IMR-90 (cell line): Measurements from ENCODE around the gene HMG20A. TPM values are rescaled to one million over a fixed set of nuclear protein-coding genes. Genes with fewer than 3 reads are reported as not detected.

Source experiments
- ATAC-seq: fragments of 200-7000 bp; cut with Tn5 transposase; 2 replicates; pipeline ENCODE4 v1.9.1; 2020; ENCODE audit warnings: low read depth, mild to moderate bottlenecking, moderate library complexity
- BruUV-seq: library from RNA; stranded (reverse); fragments of 400-500 nt; replicated peaks from 2 replicates; lab custom pipeline; 2021; lab: Mats Ljungman, UMichigan
- CTCF ChIA-PET: fragments of 300-600 bp; formaldehyde crosslinking; extraction: SDS; loops from one replicate; lab custom pipeline; 2021; ENCODE audit warnings: antibody characterized with exemption; lab: Yijun Ruan, JAX
- POLR2A ChIA-PET: fragments of 300-600 bp; sonication (Branson Sonifier 250); formaldehyde crosslinking; loops from one replicate; lab custom pipeline; 2022; ENCODE audit warnings: antibody characterized with exemption; ENCODE audit not compliant: unreplicated experiment; lab: Charles Lee
- DNase-seq: peaks from one replicate; pipeline ENCODE4 v3.0.0; 2013
- H2AFZ ChIP-seq: replicated peaks from 2 replicates; pipeline ENCODE3; 2013; ENCODE audit warnings: low read length, mild to moderate bottlenecking; ENCODE audit not compliant: poor library complexity
- H2AK5ac ChIP-seq: 2 replicates; pipeline ENCODE4 v1.6.1; 2013; ENCODE audit warnings: low read depth, low read length, inconsistent platforms
- H2AK9ac ChIP-seq: replicated peaks from 2 replicates; pipeline ENCODE3; 2013; ENCODE audit warnings: mild to moderate bottlenecking, low read depth, low read length, moderate library complexity; ENCODE audit not compliant: poor library complexity
- H2BK120ac ChIP-seq: 2 replicates; pipeline ENCODE4 v1.6.1; 2013; ENCODE audit warnings: low read depth, low read length, inconsistent platforms
- H2BK15ac ChIP-seq: 3 replicates; pipeline ENCODE4 v1.6.1; 2013; ENCODE audit warnings: low read depth, low read length, inconsistent platforms
- H2BK20ac ChIP-seq: 2 replicates; pipeline ENCODE4 v1.6.1; 2013; ENCODE audit warnings: low read depth, mild to moderate bottlenecking, inconsistent platforms, low read length, moderate library complexity
- H2BK5ac ChIP-seq: 2 replicates; pipeline ENCODE4 v1.6.1; 2013; ENCODE audit warnings: mild to moderate bottlenecking, low read depth, low read length, inconsistent platforms; ENCODE audit not compliant: poor library complexity, severe bottlenecking
- H3K14ac ChIP-seq: replicated peaks from 2 replicates; pipeline ENCODE4 v1.6.1; 2013; ENCODE audit warnings: low read depth, low read length, inconsistent platforms
- H3K18ac ChIP-seq: 2 replicates; pipeline ENCODE4 v1.6.1; 2013; ENCODE audit warnings: low read depth, low read length, control low read depth
- H3K23ac ChIP-seq: 2 replicates; pipeline ENCODE4 v1.6.1; 2013; ENCODE audit warnings: low read depth, low read length, inconsistent platforms
- H3K27ac ChIP-seq: 2 replicates; pipeline ENCODE4 v1.5.1; 2013; ENCODE audit warnings: mild to moderate bottlenecking, control low read depth, low read length; ENCODE audit not compliant: insufficient read depth
- H3K27me3 ChIP-seq: 2 replicates; pipeline ENCODE4 v1.6.1; 2013; ENCODE audit warnings: low read length; ENCODE audit not compliant: control insufficient read depth, insufficient read depth
- H3K36me3 ChIP-seq: 2 replicates; pipeline ENCODE4 v1.6.1; 2013; ENCODE audit warnings: low read length, mixed read lengths; ENCODE audit not compliant: control insufficient read depth, insufficient read depth
- H3K4ac ChIP-seq: 2 replicates; pipeline ENCODE4 v1.6.1; 2013; ENCODE audit warnings: low read depth, low read length, inconsistent platforms
- H3K4me1 ChIP-seq: 2 replicates; pipeline ENCODE4 v1.6.1; 2013; ENCODE audit warnings: low read length, mixed read lengths; ENCODE audit not compliant: control insufficient read depth, insufficient read depth
- H3K4me2 ChIP-seq: 2 replicates; pipeline ENCODE4 v1.6.1; 2013; ENCODE audit warnings: low read depth, mild to moderate bottlenecking, control low read depth, low read length, moderate library complexity
- H3K4me3 ChIP-seq: 2 replicates; pipeline ENCODE4 v1.5.1; 2013; ENCODE audit warnings: low read depth, mild to moderate bottlenecking, control low read depth, low read length, moderate library complexity; ENCODE audit not compliant: insufficient read depth
- H3K56ac ChIP-seq: 2 replicates; pipeline ENCODE4 v1.6.1; 2013; ENCODE audit warnings: low read length, inconsistent platforms; ENCODE audit not compliant: insufficient read depth; ENCODE audit errors: extremely low read depth
- H3K79me1 ChIP-seq, 2 experiments: 2 replicates each; pipeline ENCODE4 v1.6.1; 2013; ENCODE audit warnings: low read length in 2 of 2, inconsistent platforms in 1 of 2, low read depth in 1 of 2
- H3K9ac ChIP-seq: 2 replicates; pipeline ENCODE4 v1.6.1; 2013; ENCODE audit warnings: low read depth, low read length, control low read depth
- H3K9me1 ChIP-seq: 2 replicates; pipeline ENCODE4 v1.6.1; 2013; ENCODE audit warnings: low read length, inconsistent platforms; ENCODE audit not compliant: insufficient read depth
- H3K9me3 ChIP-seq: 2 replicates; pipeline ENCODE4 v1.6.1; 2013; ENCODE audit warnings: low read length; ENCODE audit not compliant: control insufficient read depth, insufficient read depth
- H4K20me1 ChIP-seq: 2 replicates; pipeline ENCODE4 v1.6.1; 2013; ENCODE audit warnings: low read length, inconsistent platforms; ENCODE audit not compliant: insufficient read depth
- H4K5ac ChIP-seq: 2 replicates; pipeline ENCODE4 v1.6.1; 2013; ENCODE audit warnings: mild to moderate bottlenecking, low read depth, low read length, control low read depth
- H4K8ac ChIP-seq, 2 experiments: 2 replicates each; pipeline ENCODE4 v1.6.1; 2013; ENCODE audit warnings: low read depth in 2 of 2, low read length in 2 of 2, control low read depth in 1 of 2, inconsistent platforms in 1 of 2
- H4K91ac ChIP-seq: 2 replicates; pipeline ENCODE4 v1.6.1; 2013; ENCODE audit warnings: low read depth, low read length, inconsistent platforms; ENCODE audit not compliant: insufficient read depth
- BHLHE40 ChIP-seq: fragments of 150-350 bp; IDR thresholded peaks from 2 replicates; pipeline ENCODE4 v1.6.1; 2016; ENCODE audit warnings: mild to moderate bottlenecking, low read depth, low read length
- CEBPB ChIP-seq: IDR thresholded peaks from 2 replicates; pipeline ENCODE4 v1.6.1; 2012; ENCODE audit warnings: low read depth, low read length, improper control_type of control experiment
- CHD1 ChIP-seq: IDR thresholded peaks from 2 replicates; pipeline ENCODE4 v1.6.1; 2012; ENCODE audit warnings: low read depth, low read length, improper control_type of control experiment
- CTCF ChIP-seq: conservative IDR thresholded peaks from 2 replicates; pipeline ENCODE4 v1.5.1; 2012; ENCODE audit warnings: mild to moderate bottlenecking, low read depth, low read length, improper control_type of control experiment
- ELK1 ChIP-seq: fragments of 150-350 bp; IDR thresholded peaks from 2 replicates; pipeline ENCODE4 v1.6.1; 2016; ENCODE audit warnings: low read depth, mild to moderate bottlenecking, low read length, moderate library complexity, borderline replicate concordance
- FOS ChIP-seq: fragments of 150-350 bp; IDR thresholded peaks from 2 replicates; pipeline ENCODE4 v1.6.1; 2016; ENCODE audit warnings: low read depth, low read length
- MAFK ChIP-seq: IDR thresholded peaks from 2 replicates; pipeline ENCODE4 v1.6.1; 2012; ENCODE audit warnings: low read depth, low read length, improper control_type of control experiment
- MAZ ChIP-seq: IDR thresholded peaks from 2 replicates; pipeline ENCODE4 v1.6.1; 2012; ENCODE audit warnings: low read depth, mild to moderate bottlenecking, low read length, improper control_type of control experiment, moderate library complexity, borderline replicate concordance
- MXI1 ChIP-seq: IDR thresholded peaks from 2 replicates; pipeline ENCODE4 v1.6.1; 2012; ENCODE audit warnings: low read depth, mild to moderate bottlenecking, low read length, moderate library complexity, borderline replicate concordance
- NFE2L2 ChIP-seq: fragments of 150-350 bp; IDR thresholded peaks from 2 replicates; pipeline ENCODE4 v1.6.1; 2016; ENCODE audit warnings: low read depth, mild to moderate bottlenecking, low read length
- POLR2A ChIP-seq: IDR thresholded peaks from 2 replicates; pipeline ENCODE4 v1.6.1; 2012; ENCODE audit warnings: mild to moderate bottlenecking, low read depth, low read length
- RAD21 ChIP-seq: IDR thresholded peaks from 2 replicates; pipeline ENCODE4 v1.6.1; 2012; ENCODE audit warnings: low read length, improper control_type of control experiment
- RCOR1 ChIP-seq: IDR thresholded peaks from 2 replicates; pipeline ENCODE4 v1.6.1; 2012; ENCODE audit warnings: mild to moderate bottlenecking, low read length, improper control_type of control experiment; ENCODE audit not compliant: insufficient replicate concordance
- RFX5 ChIP-seq: IDR thresholded peaks from 2 replicates; pipeline ENCODE4 v1.8.0; 2012; ENCODE audit warnings: low read depth, mild to moderate bottlenecking, low read length, moderate library complexity
- SMC3 ChIP-seq: fragments of 150-350 bp; IDR thresholded peaks from 2 replicates; pipeline ENCODE4 v1.6.1; 2016; ENCODE audit warnings: low read depth, mild to moderate bottlenecking, antibody characterized with exemption, low read length, moderate library complexity
- USF2 ChIP-seq: fragments of 150-350 bp; IDR thresholded peaks from 2 replicates; pipeline ENCODE4 v1.6.1; 2017; ENCODE audit warnings: mild to moderate bottlenecking, antibody characterized with exemption, low read length, low read depth
- WGBS, 2 experiments: methylation state at CpG; one replicate each; pipeline versions ENCODE4 v1.1.5 to v1.1.7; 2013; ENCODE audit warnings: missing lambda C conversion rate in 2 of 2; ENCODE audit not compliant: insufficient read length in 1 of 2; ENCODE audit errors: extremely low coverage in 2 of 2; 5-methylcytosine and 5-hydroxymethylcytosine counted together
- dilution Hi-C: fragments of 300-500 bp; cut with HindIII; formaldehyde crosslinking; loops from one replicate; pipeline ENCODE4 v1.14.3; 2018; ENCODE audit warnings: low sequenced_read_pairs; ENCODE audit not compliant: unreplicated experiment
- in situ Hi-C: fragments of 300-500 bp; cut with MboI; formaldehyde crosslinking; loops from 3 replicates; pipeline ENCODE4 v1.14.3; 2019; ENCODE audit warnings: low sequenced_read_pairs, inconsistent platforms, mixed read lengths
- intact Hi-C: fragments of 100-400 bp; cut with micrococcal nuclease; formaldehyde crosslinking; loops from 2 replicates; pipeline ENCODE4 v1.10.0; 2022
- polyA plus RNA-seq, 3 experiments: library from polyadenylated mRNA; depleted of rRNA; stranded (reverse); fragments of >200 nt; gene quantifications; 2 replicates each; pipeline ENCODE4 v1.2.3, GENCODE V29; 2012; ENCODE audit warnings: low replicate concordance in 1 of 3
- total RNA-seq: library from RNA; depleted of rRNA; stranded (reverse); fragments of >200 nt; gene quantifications from 2 replicates; pipeline ENCODE4 v1.2.3, GENCODE V29; 2012

The HMG20A gene
- total and polyA plus RNA-seq, 2 of the 4 experiments (the other 2 are of a cell fraction), result 22.3 to 25.3 TPM

GRCh38 chr15:77502379-77503095 is 81.8 kb downstream of the HMG20A start:
- CTCF ChIA-PET, result interaction anchor here (0.8 kb wide), 1 partner anchor 315 kb away, joined by 3 read pairs; no protein-coding TSS in a partner anchor
- in situ Hi-C loops, result no loop called here

More at GRCh38 chr15:77502379-77503095, 81.8 kb downstream of the HMG20A start:
- dilution Hi-C loops (no loop called here), intact Hi-C loops (no loop called here)
- Histone ChIP-seq H2BK20ac (no peak overlapping the region), H3K27me3 (no peaks in the 10 kb centered on the region), H2AK9ac (no peak overlapping the region), H3K9me3 (no peaks in the 10 kb centered on the region), H3K18ac (no peak overlapping the region), H4K8ac (no peak overlapping the region), H4K91ac (no peak overlapping the region), H3K79me1 (no peaks in the 10 kb centered on the region), H3K4ac (no peak overlapping the region), H3K27ac (no peak overlapping the region), H3K4me2 (no peak overlapping the region), H4K5ac (no peak overlapping the region), H2BK120ac (no peak overlapping the region), H3K9ac (no peak overlapping the region), H3K56ac (no peak overlapping the region), H3K4me3 (no peak overlapping the region), H3K9me1 (peaks cover 6% of the 10 kb centered on the region; the same call in 1 of the 2 replicates), H2BK5ac (no peak overlapping the region), H3K14ac (no peak overlapping the region), H3K4me1 (peaks cover 18% of the 10 kb centered on the region), H4K20me1 (no peaks in the 10 kb centered on the region), H2BK15ac (no peak overlapping the region), H3K23ac (no peak overlapping the region), H2AK5ac (no peak overlapping the region), H2AFZ (no peak overlapping the region), H3K36me3 (no peaks in the 10 kb centered on the region)
- TF ChIP-seq ELK1 (no peak), RAD21 (no peak), RCOR1 (no peak), MAFK (no peak), SMC3 (no peak), RFX5 (no peak), CTCF (no peak), FOS (no peak), MXI1 (no peak), CHD1 (no peak), CEBPB (no peak), POLR2A (no peak), MAZ (no peak), BHLHE40 (no peak), NFE2L2 (no peak), USF2 (no peak)
- ATAC-seq (no peak), DNase-seq (no peak)
- POLR2A ChIA-PET, result no interaction called here
- BruUV-seq, result no TSS peak
- 83% methylated on average over 1 of the region's 7 CpGs; no CpG with 5 or more reads in 1 of the 2 experiments for WGBS, 2 experiments
